Activated CD4-positive, alpha-beta memory T cell treated with anti-CD3 and anti-CD28 coated beads for 36 hours (primary cell): ENCODE measurements around the gene STX1A. TPM values are rescaled to one million over a fixed set of nuclear protein-coding genes. Genes with fewer than 3 reads are reported as not detected.
"Not testable (repeated sequence)": the region's sequence is repeated elsewhere in the genome, so short reads cannot be mapped to it uniquely, and the experiment has no call there.

Source experiments
- CTCF ChIA-PET: fragments of 350-600 bp; sonication (Branson Sonifier 250); formaldehyde crosslinking; loops from one replicate; lab custom pipeline; 2021; ENCODE audit warnings: antibody characterized with exemption, inconsistent platforms; lab: Charles Lee
- POLR2A ChIA-PET: fragments of 350-600 bp; sonication (Branson Sonifier 250); formaldehyde crosslinking; loops from one replicate; lab custom pipeline; 2021; ENCODE audit warnings: antibody characterized with exemption; lab: Charles Lee
- DNase-seq: peaks from one replicate; pipeline ENCODE4 v3.0.0-alpha.2; 2020
- H3K27ac Mint-ChIP-seq: one replicate; pipeline ENCODE4 v1.8.0; 2021; ENCODE audit warnings: mixed read lengths
- H3K27me3 Mint-ChIP-seq: one replicate; pipeline ENCODE4 v1.8.0; 2021; ENCODE audit warnings: mixed read lengths
- H3K36me3 Mint-ChIP-seq: one replicate; pipeline ENCODE4 v1.8.0; 2021; ENCODE audit warnings: mixed read lengths
- H3K4me1 Mint-ChIP-seq: one replicate; pipeline ENCODE4 v1.8.0; 2021; ENCODE audit warnings: low read depth, mixed read lengths
- H3K4me3 Mint-ChIP-seq: one replicate; pipeline ENCODE4 v1.8.0; 2021; ENCODE audit warnings: mild to moderate bottlenecking, mixed read lengths
- H3K9me3 Mint-ChIP-seq: one replicate; pipeline ENCODE4 v1.8.0; 2021; ENCODE audit warnings: mixed read lengths
- intact Hi-C: fragments of 100-400 bp; cut with micrococcal nuclease; formaldehyde crosslinking; loops from one replicate; pipeline ENCODE4 v1.15.1; 2023
- total RNA-seq, 2 experiments: library from RNA; stranded (reverse); gene quantifications; one replicate each; pipeline ENCODE4 v1.2.3, GENCODE V29; 2021

STX1A gene
- total RNA-seq, 2 experiments from 2014 or later: 31.8 to 39.2 TPM

- Mint-ChIP-seq H3K4me3 (no peak overlapping the region), H3K27me3 (no peaks in the 10 kb centered on the region), H3K36me3 (peaks cover 13% of the 10 kb centered on the region), H3K9me3 (no peaks in the 10 kb centered on the region), H3K4me1 (peaks cover 34% of the 10 kb centered on the region), H3K27ac (no peak overlapping the region)
- no peak for DNase-seq
- ChIA-PET CTCF (interaction anchor here (1.2 kb wide), 1 partner anchor 22 kb away, joined by 3 read pairs; no protein-coding TSS in a partner anchor), POLR2A (no interaction called here)
- intact Hi-C loops: loop anchor here (10.0 kb wide), 1 partner anchor 156 kb away; the partner anchor contains the start of gene BAZ1B
Measured at GRCh38 chr7:73680501-73680900, 39.0 kb downstream of the STX1A start.

GRCh38 chr7:73679709-73680108, 39.8 kb downstream of the STX1A start:
- intact Hi-C loops: loop anchor here (10.0 kb wide), 1 partner anchor 155 kb away; the partner anchor contains the start of gene BAZ1B
- Mint-ChIP-seq H3K9me3 (no peaks in the 10 kb centered on the region), H3K4me3 (no peak overlapping the region), H3K27me3 (no peaks in the 10 kb centered on the region), H3K4me1 (peaks cover 28% of the 10 kb centered on the region), H3K27ac (no peak overlapping the region), H3K36me3 (peaks cover 13% of the 10 kb centered on the region)
- CTCF ChIA-PET: no interaction called here
- DNase-seq: no peak
- POLR2A ChIA-PET: no interaction called here

- no peak overlapping the region for H3K27ac Mint-ChIP-seq
- H3K9me3 Mint-ChIP-seq: no peaks in the 10 kb centered on the region
- CTCF ChIA-PET: no interaction called here
- H3K27me3 Mint-ChIP-seq: no peaks in the 10 kb centered on the region
- intact Hi-C loops: no loop called here
- no peak for DNase-seq
- H3K36me3 Mint-ChIP-seq: peaks cover 13% of the 10 kb centered on the region
- peaks cover 26% of the 10 kb centered on the region for H3K4me1 Mint-ChIP-seq
- POLR2A ChIA-PET: no interaction called here
- no peak overlapping the region for H3K4me3 Mint-ChIP-seq
Measured at GRCh38 chr7:73678862-73679261, 40.6 kb downstream of the STX1A start.

- DNase-seq, POLR2A ChIA-PET, H3K4me3 Mint-ChIP-seq, H3K4me1 Mint-ChIP-seq, H3K27me3 Mint-ChIP-seq, H3K27ac Mint-ChIP-seq, H3K9me3 Mint-ChIP-seq, intact Hi-C loops: not testable (repeated sequence)
- CTCF ChIA-PET: interaction anchor here (1.0 to 2.4 kb wide), 2 partner anchors 67 to 69 kb away, joined by 3 to 9 read pairs; no protein-coding TSS in a partner anchor
- H3K36me3 Mint-ChIP-seq: peaks cover 11% of the 10 kb centered on the region
Measured at GRCh38 chr7:73676062-73676461, 43.4 kb downstream of the STX1A start.

- POLR2A ChIA-PET: no interaction called here
- no peak overlapping the region for H3K4me3 Mint-ChIP-seq
Measured at GRCh38 chr7:73674468-73675124, 44.9 kb downstream of the STX1A start.

GRCh38 chr7:73671857-73672445, 47.5 kb downstream of the STX1A start:
- ChIA-PET CTCF (no interaction called here), POLR2A (no interaction called here)
- DNase-seq: no peak
- peaks cover 3% of the 10 kb centered on the region for H3K4me1 Mint-ChIP-seq
- intact Hi-C loops: no loop called here
- H3K27ac Mint-ChIP-seq: no peak overlapping the region
- peaks cover 12% of the 10 kb centered on the region for H3K27me3 Mint-ChIP-seq
- no peaks in the 10 kb centered on the region for H3K36me3 Mint-ChIP-seq
- no peaks in the 10 kb centered on the region for H3K9me3 Mint-ChIP-seq
- no peak overlapping the region for H3K4me3 Mint-ChIP-seq

More at GRCh38 chr7:73674468-73675124, 44.9 kb downstream of the STX1A start:
- H3K27me3 Mint-ChIP-seq: peaks cover 4% of the 10 kb centered on the region
- no peaks in the 10 kb centered on the region for H3K9me3 Mint-ChIP-seq
- no peak for DNase-seq
- CTCF ChIA-PET: interaction anchor here (2.4 kb wide), 1 partner anchor 68 kb away, joined by 9 read pairs; no protein-coding TSS in a partner anchor
- peaks cover 2% of the 10 kb centered on the region for H3K4me1 Mint-ChIP-seq
- H3K27ac Mint-ChIP-seq: no peak overlapping the region
- H3K36me3 Mint-ChIP-seq: peaks cover 10% of the 10 kb centered on the region
- intact Hi-C loops: no loop called here

- Mint-ChIP-seq H3K27ac (no peak overlapping the region), H3K36me3 (no peaks in the 10 kb centered on the region), H3K4me1 (peaks cover 3% of the 10 kb centered on the region), H3K9me3 (no peaks in the 10 kb centered on the region), H3K4me3 (no peak overlapping the region), H3K27me3 (peaks cover 12% of the 10 kb centered on the region)
- intact Hi-C loops: no loop called here
- POLR2A ChIA-PET: no interaction called here
- no peak for DNase-seq
- CTCF ChIA-PET: interaction anchor here (0.6 kb wide), 1 partner anchor 56 kb away, joined by 5 read pairs; no protein-coding TSS in a partner anchor
Measured at GRCh38 chr7:73671322-73671661, 48.2 kb downstream of the STX1A start.

GRCh38 chr7:73669858-73670385, 49.5 kb downstream of the STX1A start:
- CTCF ChIA-PET: interaction anchor here (0.9 to 3.4 kb wide), 2 partner anchors 63 kb away, joined by 3 to 29 read pairs; no protein-coding TSS in a partner anchor
- intact Hi-C loops: no loop called here
- H3K27me3 Mint-ChIP-seq: peaks cover 20% of the 10 kb centered on the region
- H3K9me3 Mint-ChIP-seq: no peaks in the 10 kb centered on the region
- H3K4me1 Mint-ChIP-seq: peaks cover 3% of the 10 kb centered on the region
- no peak overlapping the region for H3K4me3 Mint-ChIP-seq
- no peak for DNase-seq
- H3K36me3 Mint-ChIP-seq: no peaks in the 10 kb centered on the region
- H3K27ac Mint-ChIP-seq: no peak overlapping the region
- POLR2A ChIA-PET: no interaction called here

- Mint-ChIP-seq H3K27ac (no peak overlapping the region), H3K9me3 (no peaks in the 10 kb centered on the region), H3K27me3 (peaks cover 24% of the 10 kb centered on the region), H3K4me1 (peaks cover 3% of the 10 kb centered on the region), H3K36me3 (no peaks in the 10 kb centered on the region), H3K4me3 (no peak overlapping the region)
- ChIA-PET POLR2A (no interaction called here), CTCF (interaction anchor here (0.6 to 3.4 kb wide), 3 partner anchors 54 to 62 kb away, joined by 4 to 29 read pairs (median 5); no protein-coding TSS in a partner anchor)
- DNase-seq: no peak
- intact Hi-C loops: no loop called here
Measured at GRCh38 chr7:73669288-73669701, 50.2 kb downstream of the STX1A start.

GRCh38 chr7:73668886-73669230, 50.6 kb downstream of the STX1A start:
- CTCF ChIA-PET: interaction anchor here (0.6 to 3.4 kb wide), 5 partner anchors 9 to 181 kb away, joined by 3 to 29 read pairs (median 4); no protein-coding TSS in a partner anchor
- Mint-ChIP-seq H3K27ac (no peak overlapping the region), H3K4me3 (peak overlapping the region; percentile 23), H3K9me3 (no peaks in the 10 kb centered on the region), H3K27me3 (peaks cover 28% of the 10 kb centered on the region), H3K4me1 (peaks cover 3% of the 10 kb centered on the region), H3K36me3 (no peaks in the 10 kb centered on the region)
- POLR2A ChIA-PET: no interaction called here
- intact Hi-C loops: no loop called here
- no peak for DNase-seq

GRCh38 chr7:73668103-73668885, 51.2 kb downstream of the STX1A start:
- POLR2A ChIA-PET: no interaction called here
- intact Hi-C loops: no loop called here
- CTCF ChIA-PET: interaction anchor here (0.6 to 3.4 kb wide), 17 partner anchors 9 to 181 kb away, joined by 3 to 29 read pairs (median 4); partner anchors contain the start of genes ABHD11 and TBL2
- H3K9me3 Mint-ChIP-seq: peaks cover under 1% of the 10 kb centered on the region
- DNase-seq: no peak
- H3K27ac Mint-ChIP-seq: no peak overlapping the region
- peaks cover 3% of the 10 kb centered on the region for H3K4me1 Mint-ChIP-seq
- H3K4me3 Mint-ChIP-seq: peak overlapping the region; percentile 26
- H3K27me3 Mint-ChIP-seq: peaks cover 31% of the 10 kb centered on the region
- no peaks in the 10 kb centered on the region for H3K36me3 Mint-ChIP-seq
